ENCODE measurements around the gene KLHDC9. TPM values are rescaled to one million over a fixed set of nuclear protein-coding genes. Genes with fewer than 3 reads are reported as not detected.

Gene KLHDC9
- total and polyA plus RNA-seq, 9 of the 15 experiments (the other 6 are each of a cell fraction or from before 2014, with no cell fraction given), result not detected

DNA sequence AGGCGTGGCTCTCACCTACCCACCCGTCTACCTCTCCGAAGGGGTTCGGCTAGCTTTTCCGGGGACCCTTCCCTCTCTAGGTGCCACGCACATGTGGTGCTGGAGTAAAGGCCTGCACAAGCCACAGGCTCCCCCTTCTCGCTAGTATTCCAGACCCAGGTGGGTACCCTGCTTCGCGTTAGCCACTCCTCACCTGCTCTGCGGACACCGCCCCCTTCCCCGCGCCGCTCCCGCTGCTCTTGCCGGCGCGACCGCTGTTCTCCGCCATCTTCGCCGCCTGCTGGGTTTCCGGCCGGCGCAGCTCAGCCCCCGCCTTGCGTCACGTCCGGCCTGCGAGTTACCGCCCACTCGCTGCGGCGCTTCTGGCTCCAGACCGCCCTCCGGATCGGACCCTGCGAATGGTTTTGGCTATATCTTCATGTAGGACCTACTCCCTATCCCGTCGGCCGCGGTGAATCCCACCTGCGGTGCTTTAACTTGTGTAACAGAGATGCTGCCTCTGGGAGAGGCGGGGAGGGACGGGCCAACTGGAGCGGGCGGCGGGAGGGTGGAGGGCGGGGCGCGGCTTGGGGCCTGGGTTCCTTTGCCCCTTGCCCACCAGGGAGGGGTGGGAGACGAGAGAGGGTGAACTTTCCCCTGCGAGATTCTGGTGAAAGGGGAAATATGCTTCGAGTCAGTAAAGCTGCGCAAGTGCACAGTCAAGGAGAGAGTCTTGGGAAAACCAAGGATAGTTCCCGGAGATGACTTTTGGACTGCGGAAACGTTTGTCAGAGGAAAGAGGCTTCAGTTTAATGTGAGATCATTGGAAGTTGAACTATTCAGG is 19.8 kb downstream of the KLHDC9 start, which contains the start of the genes NIT1 and PFDN2 (continued):
- peak; percentile 93 for TF ChIP-seq KDM5B (IDR thresholded peaks at IDR 0.05; ENCODE audit: insufficient replicate concordance, low read depth, low read length)
- TF ChIP-seq GABPB2 (CRISPR knock-in tag; conservative IDR thresholded peaks at IDR 0.05), result no peak
- TF ChIP-seq, protein P1, sequence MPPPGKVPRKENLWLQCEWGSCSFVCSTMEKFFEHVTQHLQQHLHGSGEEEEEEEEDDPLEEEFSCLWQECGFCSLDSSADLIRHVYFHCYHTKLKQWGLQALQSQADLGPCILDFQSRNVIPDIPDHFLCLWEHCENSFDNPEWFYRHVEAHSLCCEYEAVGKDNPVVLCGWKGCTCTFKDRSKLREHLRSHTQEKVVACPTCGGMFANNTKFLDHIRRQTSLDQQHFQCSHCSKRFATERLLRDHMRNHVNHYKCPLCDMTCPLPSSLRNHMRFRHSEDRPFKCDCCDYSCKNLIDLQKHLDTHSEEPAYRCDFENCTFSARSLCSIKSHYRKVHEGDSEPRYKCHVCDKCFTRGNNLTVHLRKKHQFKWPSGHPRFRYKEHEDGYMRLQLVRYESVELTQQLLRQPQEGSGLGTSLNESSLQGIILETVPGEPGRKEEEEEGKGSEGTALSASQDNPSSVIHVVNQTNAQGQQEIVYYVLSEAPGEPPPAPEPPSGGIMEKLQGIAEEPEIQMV (tag; conservative IDR thresholded peaks at IDR 0.05; ENCODE audit: low read depth), result no peak
- no peak for TF ChIP-seq GATAD2A (IDR thresholded peaks at IDR 0.05)
- TF ChIP-seq, protein P2, sequence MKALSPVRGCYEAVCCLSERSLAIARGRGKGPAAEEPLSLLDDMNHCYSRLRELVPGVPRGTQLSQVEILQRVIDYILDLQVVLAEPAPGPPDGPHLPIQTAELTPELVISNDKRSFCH (CRISPR knock-in tag; IDR thresholded peaks at IDR 0.05), result no peak
- TF ChIP-seq, protein P2 (tag; IDR thresholded peaks at IDR 0.05), result no peak
- TF ChIP-seq KDM2B (CRISPR knock-in tag; IDR thresholded peaks at IDR 0.05), result no peak
- TF ChIP-seq COPS2 (conservative IDR thresholded peaks at IDR 0.05), result no peak
- TF ChIP-seq ESRRA (IDR thresholded peaks at IDR 0.05; ENCODE audit: borderline replicate concordance, low read depth), result no peak
- 0 out of 2 replicates have a peak, but pooled peaks have one; percentile 80 for TF ChIP-seq ERF (CRISPR knock-in tag; IDR thresholded peaks at IDR 0.05)
- TF ChIP-seq, protein P3, sequence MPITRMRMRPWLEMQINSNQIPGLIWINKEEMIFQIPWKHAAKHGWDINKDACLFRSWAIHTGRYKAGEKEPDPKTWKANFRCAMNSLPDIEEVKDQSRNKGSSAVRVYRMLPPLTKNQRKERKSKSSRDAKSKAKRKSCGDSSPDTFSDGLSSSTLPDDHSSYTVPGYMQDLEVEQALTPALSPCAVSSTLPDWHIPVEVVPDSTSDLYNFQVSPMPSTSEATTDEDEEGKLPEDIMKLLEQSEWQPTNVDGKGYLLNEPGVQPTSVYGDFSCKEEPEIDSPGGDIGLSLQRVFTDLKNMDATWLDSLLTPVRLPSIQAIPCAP (CRISPR knock-in tag; IDR thresholded peaks at IDR 0.05; ENCODE audit: borderline replicate concordance), result no peak
- TF ChIP-seq PHF20 (IDR thresholded peaks at IDR 0.05; ENCODE audit: partially characterized antibody), result peak; percentile 82
- TF ChIP-seq, protein P4, sequence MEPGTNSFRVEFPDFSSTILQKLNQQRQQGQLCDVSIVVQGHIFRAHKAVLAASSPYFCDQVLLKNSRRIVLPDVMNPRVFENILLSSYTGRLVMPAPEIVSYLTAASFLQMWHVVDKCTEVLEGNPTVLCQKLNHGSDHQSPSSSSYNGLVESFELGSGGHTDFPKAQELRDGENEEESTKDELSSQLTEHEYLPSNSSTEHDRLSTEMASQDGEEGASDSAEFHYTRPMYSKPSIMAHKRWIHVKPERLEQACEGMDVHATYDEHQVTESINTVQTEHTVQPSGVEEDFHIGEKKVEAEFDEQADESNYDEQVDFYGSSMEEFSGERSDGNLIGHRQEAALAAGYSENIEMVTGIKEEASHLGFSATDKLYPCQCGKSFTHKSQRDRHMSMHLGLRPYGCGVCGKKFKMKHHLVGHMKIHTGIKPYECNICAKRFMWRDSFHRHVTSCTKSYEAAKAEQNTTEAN (CRISPR knock-in tag; IDR thresholded peaks at IDR 0.05), result 0 out of 2 replicates have a peak, but pooled peaks have one; percentile 60
- no peak for TF ChIP-seq SMARCB1 (IDR thresholded peaks at IDR 0.05; ENCODE audit: insufficient read length, low read depth)
- no peak for TF ChIP-seq ZNF584 (CRISPR knock-in tag; IDR thresholded peaks at IDR 0.05; ENCODE audit: low read depth)
- no peak for TF ChIP-seq TRIM24 (IDR thresholded peaks at IDR 0.05)
- TF ChIP-seq, protein P5, sequence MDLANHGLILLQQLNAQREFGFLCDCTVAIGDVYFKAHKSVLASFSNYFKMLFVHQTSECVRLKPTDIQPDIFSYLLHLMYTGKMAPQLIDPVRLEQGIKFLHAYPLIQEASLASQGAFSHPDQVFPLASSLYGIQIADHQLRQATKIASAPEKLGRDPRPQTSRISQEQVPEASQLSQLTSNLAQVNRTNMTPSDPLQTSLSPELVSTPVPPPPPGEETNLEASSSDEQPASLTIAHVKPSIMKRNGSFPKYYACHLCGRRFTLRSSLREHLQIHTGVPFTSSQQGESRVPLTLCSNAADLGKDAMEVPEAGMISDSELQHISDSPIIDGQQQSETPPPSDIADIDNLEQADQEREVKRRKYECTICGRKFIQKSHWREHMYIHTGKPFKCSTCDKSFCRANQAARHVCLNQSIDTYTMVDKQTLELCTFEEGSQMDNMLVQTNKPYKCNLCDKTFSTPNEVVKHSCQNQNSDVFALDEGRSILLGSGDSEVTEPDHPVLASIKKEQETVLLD (IDR thresholded peaks at IDR 0.05), result 0 out of 2 replicates have a peak, but pooled peaks have one; percentile 3

Data from K562 (cell line).